GM21381 (cell line): ENCODE data around the gene HOXA7.

Experiments used
- ATAC-seq: cut with Tn5 transposase; IDR thresholded peaks from one replicate; pipeline ENCODE4 v1.9.1; 2021; ENCODE audit warnings: mild to moderate bottlenecking, moderate library complexity; ENCODE audit not compliant: unreplicated experiment

Gene HOXA7

GRCh38 chr7:27109466-27110185, 46.8 kb downstream of the HOXA7 start:
- ATAC-seq, result no peak

GRCh38 chr7:27108390-27109127, 47.9 kb downstream of the HOXA7 start:
- no peak for ATAC-seq

- no peak for ATAC-seq
Observed at GRCh38 chr7:27107391-27108381, 48.8 kb downstream of the HOXA7 start.

- ATAC-seq, result no peak
Observed at GRCh38 chr7:27106901-27107240, 49.6 kb downstream of the HOXA7 start.

- no peak for ATAC-seq
Observed at GRCh38 chr7:27106181-27106900, 50.1 kb downstream of the HOXA7 start.

- ATAC-seq, result no peak
Observed at GRCh38 chr7:27105301-27106031, 51.0 kb downstream of the HOXA7 start.

GRCh38 chr7:27104341-27105058, 52.0 kb downstream of the HOXA7 start:
- ATAC-seq, result no peak
